GM18505 (cell line): Measurements from ENCODE around the gene MYO1D.
"Not testable (repeated sequence)": the region's sequence is repeated elsewhere in the genome, so short reads cannot be mapped to it uniquely, and the experiment has no call there.

ENCODE experiments used
- ATAC-seq: cut with Tn5 transposase; IDR thresholded peaks from one replicate; pipeline ENCODE4 v1.9.1; 2021; ENCODE audit not compliant: unreplicated experiment
- POLR2A ChIP-seq: IDR thresholded peaks from 4 replicates; pipeline ENCODE4 v1.6.1; 2011; ENCODE audit warnings: borderline replicate concordance; ENCODE audit not compliant: insufficient read depth, insufficient read length; ENCODE audit errors: extremely low read depth

Gene MYO1D

DNA sequence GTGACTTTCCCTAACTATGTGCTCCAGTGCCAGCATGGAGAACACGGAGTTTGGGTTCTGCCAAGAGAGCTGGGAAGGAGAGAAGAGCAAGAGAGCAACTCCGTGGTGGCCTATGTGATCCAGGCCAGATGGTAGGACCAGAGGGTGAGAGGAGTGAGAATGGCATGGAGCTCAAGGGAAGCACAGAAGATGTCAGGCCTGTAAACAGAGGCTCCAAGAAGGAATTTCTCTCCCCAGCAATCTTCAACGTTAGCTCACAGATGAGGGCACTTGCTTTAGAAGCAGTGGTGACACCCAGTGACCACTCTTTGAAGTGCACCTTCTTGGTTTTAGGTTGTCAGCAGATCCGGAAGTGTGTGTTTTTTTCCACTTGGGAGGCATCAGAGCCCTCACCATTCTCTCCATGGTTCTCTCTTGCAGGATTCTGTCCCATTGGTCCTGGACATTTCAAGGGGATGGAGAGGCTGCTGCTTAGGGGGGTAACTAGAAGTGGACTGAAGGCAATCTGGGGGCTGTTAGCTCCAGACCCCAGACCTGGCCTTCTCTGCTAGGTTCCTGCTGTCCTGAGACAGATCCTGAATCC lies 33.0 kb upstream of the MYO1D start:
- no peak for TF ChIP-seq POLR2A
- ATAC-seq: no peak

DNA sequence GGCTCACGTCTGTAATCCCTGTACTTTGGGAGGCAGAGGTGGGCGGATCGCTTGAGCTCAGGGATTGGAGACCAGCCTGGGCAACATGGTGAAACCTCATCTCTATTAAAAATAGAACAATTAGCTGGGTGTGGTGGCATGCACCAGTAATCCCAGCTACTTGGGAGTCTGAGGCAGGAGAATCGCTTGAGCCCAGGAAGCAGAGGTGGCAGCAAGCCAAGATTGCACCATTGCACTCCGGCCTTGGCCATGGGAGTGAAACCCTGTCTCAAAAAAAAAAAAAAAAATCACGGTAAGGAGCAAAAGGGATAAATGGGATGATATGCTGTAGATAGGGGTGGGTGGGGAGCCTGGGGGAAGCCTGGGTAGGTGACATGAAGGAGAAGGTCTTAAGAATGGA lies 30.7 kb upstream of the MYO1D start:
- TF ChIP-seq POLR2A: no peak
- no peak for ATAC-seq

DNA sequence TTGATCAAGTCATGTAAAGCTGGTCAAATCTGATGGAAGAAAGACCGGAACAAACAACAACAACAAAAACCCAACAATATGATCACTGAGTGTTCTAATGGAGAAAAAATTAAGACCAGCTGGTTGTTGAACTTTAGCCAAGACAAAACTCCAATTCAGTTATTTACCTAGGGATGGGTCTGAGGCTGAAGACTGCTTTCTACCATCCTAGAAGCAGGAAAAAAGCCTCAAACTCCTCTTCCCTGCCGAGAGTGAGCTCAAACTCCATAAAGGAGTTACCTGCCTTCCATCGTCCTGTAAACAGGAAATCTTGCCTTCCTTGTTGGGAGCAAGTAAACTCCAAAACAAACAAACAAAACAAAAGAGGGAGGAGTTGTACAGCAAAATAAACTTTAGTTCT lies 28.0 kb upstream of the MYO1D start:
- no peak for ATAC-seq
- TF ChIP-seq POLR2A: no peak

DNA sequence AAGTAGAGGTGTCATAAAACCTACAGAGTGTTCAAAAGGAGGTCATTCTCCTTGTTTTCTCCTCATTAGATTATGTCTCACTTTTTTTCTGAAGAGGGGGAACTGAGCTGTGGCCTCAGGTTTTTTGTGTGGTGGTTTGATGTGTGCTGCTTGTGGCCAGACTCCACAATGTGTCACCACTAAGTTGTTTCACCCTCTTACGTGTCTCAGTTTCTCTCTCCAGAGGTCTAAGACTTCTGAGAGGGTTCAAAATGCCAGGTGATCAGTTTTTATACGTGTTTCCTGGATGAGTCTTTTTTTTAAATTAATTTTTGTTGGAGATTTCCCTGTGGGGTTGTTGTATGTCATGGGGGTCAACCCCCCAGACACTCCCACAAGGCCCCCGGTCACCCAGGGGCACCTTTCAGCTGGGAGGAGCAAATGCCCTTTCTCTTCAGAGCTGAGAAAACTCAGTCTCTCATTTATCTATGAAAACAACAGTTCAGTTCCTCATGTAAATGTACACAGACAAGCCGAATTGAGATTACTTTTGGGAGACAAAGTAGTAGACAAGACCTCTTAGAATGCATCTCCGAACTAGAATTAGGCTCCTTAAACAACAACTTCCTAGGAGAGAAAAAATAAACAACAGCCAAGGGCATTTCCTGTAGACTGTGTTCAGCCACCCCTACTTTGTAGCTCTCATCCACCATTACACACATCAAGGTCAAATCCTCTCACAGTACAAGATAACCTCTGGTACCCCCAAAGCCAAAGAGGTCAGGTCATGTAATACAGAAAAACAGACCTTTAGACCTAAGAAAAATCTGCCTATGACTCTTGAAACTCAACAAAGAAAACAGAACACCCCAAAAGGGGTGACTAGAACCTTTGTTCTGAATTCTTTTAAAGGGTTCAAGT lies 27.1 kb upstream of the MYO1D start:
- ATAC-seq: no peak
- TF ChIP-seq POLR2A: no peak

DNA sequence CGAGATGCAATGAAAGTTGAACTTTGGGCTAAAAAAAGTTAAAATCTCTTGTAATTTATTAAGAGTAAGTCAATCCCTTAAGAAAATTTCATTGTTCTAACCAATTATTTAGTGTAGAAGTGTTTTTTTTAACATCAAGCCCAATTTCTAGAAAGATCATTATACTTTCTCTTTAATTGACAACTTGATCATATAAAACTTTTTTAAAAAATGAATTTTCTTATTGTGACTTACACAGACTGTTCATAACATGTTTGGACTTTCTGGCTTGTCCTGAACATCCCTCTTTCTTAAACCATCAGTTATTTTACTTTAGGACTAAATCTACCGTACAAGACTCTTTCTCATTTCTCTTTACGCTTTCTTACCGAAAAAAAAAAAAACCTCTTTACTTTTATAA lies 24.8 kb upstream of the MYO1D start:
- TF ChIP-seq POLR2A: no peak
- no peak for ATAC-seq

DNA sequence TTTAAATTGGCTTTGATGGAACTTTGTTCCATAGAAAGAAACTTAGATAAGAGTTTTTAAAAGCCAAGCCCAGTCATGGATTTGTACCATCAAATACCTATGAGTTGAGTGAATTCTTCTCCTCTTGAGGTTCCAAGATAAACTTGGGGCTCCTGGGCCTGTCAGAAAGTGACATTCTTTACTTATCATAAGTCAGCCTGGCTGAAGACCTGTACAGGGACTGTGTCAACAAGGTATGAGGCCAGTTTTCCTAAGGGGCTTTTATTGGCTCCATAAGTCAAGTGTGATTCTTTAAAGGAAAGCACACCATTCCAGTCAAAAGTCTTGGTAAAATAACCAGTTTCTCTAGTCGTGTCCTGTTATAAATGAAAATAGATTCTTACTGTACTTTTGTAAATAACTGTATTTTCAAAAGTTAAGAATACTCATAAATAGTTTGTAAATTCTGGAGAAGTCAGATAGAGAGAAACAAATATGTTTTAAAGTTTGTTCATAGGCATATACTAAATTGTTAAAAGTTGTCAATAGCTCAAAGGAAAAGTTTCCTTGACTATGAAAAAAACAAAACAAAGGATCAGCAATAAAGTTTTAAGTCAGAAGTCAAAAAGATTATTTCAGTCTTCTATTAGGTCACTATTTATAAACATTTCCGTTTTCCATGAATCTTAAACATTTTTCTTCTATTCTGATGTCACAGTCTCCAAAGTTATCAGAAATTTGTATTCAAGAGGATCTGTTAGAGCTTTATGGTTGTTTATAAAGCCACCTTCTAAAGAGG lies 22.5 kb upstream of the MYO1D start:
- no peak for ATAC-seq
- TF ChIP-seq POLR2A: no peak

DNA sequence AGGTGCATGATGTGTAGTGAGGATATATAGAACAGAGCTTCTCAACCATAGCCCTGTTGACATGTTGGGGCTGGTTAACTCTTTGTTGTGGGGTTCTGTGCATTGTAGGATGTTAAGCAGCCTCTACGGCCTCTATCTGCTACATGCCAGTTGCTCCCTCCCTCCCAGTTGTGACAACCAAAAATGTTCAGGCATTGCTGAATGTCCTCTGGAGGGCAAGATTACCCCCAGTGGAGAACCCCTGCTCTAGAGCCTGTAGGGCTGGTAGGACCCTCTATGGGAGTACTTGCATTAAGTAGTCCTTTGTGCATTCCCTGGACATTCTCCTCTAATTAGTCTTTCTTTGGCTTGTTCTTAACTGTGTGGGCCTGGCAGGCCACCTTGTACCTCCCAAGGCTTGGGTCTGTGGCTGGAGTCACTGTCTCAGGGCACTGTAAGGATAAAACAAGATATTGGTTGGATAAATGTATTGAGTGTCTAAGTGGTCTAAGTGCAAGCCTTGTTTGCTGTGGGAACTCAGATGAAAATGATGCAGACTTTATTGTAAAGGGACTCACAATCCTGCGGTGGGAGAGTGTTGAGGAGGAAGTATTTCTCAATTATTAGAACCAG lies 19.8 kb upstream of the MYO1D start:
- no peak for TF ChIP-seq POLR2A
- ATAC-seq: no peak

DNA sequence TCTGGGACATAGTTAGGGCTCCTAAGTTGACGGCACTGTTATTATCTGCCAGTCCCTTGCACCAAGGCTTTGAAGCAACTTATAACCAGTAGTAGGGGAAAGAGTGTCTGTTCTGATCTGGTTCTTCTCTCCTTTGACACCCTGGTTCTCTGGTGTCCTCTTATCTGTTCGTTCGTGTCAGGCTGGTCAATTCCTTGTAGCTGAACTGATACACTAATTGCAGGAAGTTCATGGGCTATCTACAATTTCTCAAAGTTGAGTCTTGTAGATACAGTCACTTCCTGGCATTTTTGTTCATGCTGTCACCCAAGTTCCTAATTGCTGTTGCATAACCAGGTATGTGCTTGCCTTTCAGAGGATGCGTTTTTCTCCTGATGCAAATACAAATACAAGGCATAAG lies 17.3 kb upstream of the MYO1D start:
- no peak for TF ChIP-seq POLR2A
- ATAC-seq: no peak

DNA sequence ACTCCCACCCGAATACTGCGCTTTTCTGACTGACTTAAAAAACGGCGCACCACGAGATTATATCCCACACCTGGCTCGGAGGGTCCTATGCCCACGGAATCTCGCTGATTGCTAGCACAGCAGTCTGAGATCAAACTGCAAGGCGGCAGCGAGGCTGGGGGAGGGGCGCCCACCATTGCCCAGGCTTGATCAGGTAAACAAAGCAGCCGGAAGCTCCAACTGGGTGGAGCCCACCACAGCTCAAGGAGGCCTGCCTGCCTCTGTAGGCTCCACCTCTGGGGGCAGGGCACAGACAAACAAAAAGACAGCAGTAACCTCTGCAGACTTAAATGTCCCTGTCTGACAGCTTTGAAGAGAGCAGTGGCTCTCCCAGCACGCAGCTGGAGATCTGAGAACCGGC lies 10.5 kb upstream of the MYO1D start:
- ATAC-seq: not testable (repeated sequence)

DNA sequence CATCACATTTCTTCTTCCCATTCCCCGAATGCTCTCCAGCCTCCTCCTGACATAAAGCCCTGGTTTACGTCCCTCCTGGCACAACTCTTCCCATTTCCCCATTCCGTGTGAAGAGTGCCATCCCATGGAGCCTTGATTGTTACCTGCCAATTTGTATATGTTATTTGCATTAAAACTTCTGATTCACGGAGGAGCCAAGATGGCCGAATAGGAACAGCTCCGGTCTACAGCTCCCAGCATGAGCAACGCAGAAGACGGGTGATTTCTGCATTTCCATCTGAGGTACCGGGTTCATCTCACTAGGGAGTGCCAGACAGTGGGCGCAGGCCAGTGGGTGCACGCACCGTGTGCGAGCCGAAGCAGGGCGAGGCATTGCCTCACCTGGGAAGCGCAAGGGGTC lies 10.0 kb upstream of the MYO1D start:
- ATAC-seq: not testable (repeated sequence)

DNA sequence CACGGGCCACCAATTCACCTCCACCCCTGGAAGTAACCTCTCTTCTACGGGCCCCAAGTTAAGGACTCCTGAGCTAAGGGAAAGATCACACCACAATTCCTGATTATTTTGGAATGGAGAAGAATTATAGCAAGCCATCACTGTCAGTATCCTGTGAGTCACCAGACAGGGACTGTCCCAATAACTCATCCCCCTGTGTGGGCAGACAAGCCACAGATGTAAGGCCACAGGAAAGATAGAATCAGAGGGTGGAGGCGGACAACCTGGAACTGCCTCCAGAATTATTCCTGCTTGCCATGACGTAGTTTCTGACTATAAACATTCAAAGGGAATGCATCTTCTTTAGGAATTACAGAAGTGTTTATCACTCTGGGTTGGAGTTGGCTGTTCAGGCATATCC lies 5.8 kb upstream of the MYO1D start:
- ATAC-seq: no peak
- no peak for TF ChIP-seq POLR2A

DNA sequence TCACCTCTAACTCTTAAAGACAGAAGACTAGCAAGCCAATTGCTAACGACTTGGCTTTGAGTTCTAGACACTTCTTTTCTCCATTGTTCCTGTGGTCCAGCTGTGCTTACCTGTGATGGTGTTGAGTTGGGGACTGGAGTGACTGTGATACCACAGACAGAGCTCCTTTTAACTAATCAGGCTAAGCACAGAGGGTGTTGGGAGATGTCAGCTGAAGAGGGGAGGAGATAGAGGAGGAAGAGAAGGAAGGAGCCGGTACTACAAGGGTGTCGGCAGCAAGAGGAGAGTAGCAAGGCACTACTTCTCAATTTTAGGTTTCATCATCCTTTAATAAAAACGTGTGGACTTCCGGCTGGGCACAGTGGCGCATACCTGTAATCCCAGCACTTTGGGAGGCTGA lies 5.1 kb upstream of the MYO1D start:
- ATAC-seq: no peak
- no peak for TF ChIP-seq POLR2A

DNA sequence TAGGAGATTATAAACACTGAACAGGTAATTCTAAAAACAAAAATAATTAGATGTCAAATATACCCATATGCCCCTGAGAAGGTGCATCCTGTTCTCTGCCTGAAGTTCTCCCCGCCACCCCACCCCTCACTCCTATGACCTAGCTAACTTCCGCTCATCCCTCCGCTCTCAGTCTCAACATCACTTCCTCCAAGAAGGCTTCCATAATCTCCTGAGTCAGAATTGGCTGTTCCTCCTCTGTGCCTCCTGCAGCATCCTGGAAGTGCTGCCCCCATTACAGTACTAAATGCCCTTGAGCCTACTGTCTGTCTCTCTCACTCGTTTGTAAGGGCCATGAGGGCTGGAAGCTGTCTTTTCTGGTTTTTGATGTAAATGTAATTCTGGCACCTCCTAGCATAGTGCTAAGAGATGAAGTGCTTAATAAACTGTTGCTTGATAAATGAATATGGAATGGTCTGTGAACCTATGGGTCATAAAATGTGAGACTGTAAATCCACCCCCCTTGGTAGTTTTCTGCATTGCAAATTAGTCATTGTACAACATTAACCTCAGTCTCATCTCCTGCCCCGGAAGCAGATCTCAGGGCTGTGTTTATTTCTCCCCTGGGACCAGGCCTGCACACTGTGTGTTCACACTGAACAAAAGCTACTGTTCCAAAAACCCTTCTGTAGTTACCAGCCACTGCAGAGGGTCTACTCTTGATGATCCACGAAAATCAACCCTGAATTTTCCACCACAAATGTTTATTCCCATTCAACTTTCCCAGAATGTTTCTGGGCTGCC lies 3.9 kb upstream of the MYO1D start:
- TF ChIP-seq POLR2A: no peak
- ATAC-seq: no peak
